Right hindlimb (tissue), 1 donor: ENCODE results near the gene SIN3A.

Source experiments
- DNase-seq: peaks from one replicate; pipeline ENCODE4 v3.0.0-alpha.2; 2018

The SIN3A gene

GRCh38 chr15:75371486-75371885, 80.0 kb downstream of the SIN3A start:
- no peak for DNase-seq

- no peak for DNase-seq
These were observed 81.5 kb downstream of the SIN3A start for GRCh38 chr15:75369897-75370581.

GRCh38 chr15:75368689-75369239, 82.7 kb downstream of the SIN3A start:
- DNase-seq = no peak

DNA sequence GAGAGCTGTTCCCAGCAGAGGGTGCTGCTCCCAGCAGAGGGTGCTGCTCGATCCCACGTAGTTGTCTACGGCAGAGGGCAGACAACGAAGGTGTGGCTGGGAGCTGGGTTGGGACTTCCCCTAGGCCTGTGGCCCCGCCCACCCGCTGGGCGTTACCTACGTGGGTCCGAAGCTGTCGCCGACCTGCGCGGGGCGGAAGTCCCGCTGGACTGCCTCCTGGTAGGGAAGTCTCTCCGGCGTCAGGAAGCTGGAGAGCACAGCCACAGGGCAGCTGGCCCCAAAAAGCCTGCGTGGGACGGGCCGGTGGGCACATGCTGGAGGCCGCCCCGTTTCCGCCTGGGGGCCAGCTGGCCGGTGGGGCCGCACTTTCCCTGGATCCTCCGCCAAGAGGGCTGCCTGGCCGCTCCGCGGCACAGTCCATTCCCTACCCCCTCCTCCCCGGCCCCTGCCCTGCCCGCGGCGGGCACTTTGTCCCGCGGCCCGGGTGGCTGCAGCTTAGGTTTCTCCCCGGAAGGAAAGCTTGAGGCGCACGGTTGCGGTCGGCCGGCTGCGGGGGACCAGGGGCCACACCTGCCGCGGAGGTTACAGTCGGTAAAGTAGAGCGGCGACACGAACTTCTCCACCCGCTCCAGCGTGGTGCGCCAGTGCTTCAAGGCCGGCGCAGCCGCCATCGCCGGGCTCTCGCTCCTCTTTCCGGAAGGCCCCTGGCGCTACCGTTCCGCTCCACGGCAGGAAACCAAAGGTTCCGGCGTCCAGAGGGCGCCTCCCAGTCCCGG, 83.4 kb downstream of the SIN3A start, which contains the start of gene MAN2C1:
Gene MAN2C1 (minus strand): TSS at position 695 of the 776 bp plus-strand sequence. CDS start 24 bp downstream, at position 671.
- peak; percentile 95 for DNase-seq

- DNase-seq = no peak
These were observed 84.0 kb downstream of the SIN3A start for GRCh38 chr15:75367406-75367912.

- no peak for DNase-seq
These were observed 84.5 kb downstream of the SIN3A start for GRCh38 chr15:75367006-75367405.

DNA sequence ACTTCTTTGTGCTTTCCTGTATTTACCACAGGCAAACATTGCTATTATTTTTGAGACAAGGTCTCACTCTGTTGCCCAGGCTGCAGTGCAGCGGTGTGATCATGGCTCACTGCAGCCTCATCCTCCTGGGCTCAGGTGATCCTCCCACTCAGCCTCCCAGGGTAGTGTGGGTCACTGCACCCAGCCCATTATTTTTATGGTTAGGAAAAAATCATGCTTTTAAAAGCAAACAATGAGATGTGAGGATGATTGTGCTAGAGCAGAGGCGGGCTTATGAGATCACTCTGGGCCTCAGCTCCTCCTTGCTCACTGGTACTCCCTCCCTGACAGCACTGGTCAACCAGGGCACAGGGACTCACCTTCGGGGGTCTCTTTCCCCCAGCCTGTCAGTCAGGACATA, 85.3 kb downstream of the SIN3A start:
- DNase-seq = no peak

DNA sequence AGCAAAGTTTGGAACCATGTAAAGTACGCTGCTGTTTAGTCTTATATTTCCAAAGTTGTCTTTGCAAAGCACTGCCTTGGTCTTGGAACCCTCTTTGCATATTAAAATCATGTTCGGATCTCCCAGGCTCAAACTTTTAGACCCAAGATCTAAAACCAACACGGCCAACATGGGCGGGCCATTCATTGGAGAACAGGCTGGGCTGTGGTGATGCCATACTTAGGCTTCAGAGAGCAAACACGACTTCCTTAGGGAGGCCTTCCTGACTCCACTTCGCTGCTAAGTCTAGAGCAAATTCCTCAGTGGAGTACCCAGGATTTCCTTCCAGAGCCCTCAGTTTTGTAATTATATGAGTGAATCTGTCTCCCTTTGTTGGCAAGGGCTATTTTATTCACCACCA, 86.6 kb downstream of the SIN3A start:
- DNase-seq = no peak

- no peak for DNase-seq
These were observed 87.7 kb downstream of the SIN3A start for GRCh38 chr15:75363786-75364185.

DNA sequence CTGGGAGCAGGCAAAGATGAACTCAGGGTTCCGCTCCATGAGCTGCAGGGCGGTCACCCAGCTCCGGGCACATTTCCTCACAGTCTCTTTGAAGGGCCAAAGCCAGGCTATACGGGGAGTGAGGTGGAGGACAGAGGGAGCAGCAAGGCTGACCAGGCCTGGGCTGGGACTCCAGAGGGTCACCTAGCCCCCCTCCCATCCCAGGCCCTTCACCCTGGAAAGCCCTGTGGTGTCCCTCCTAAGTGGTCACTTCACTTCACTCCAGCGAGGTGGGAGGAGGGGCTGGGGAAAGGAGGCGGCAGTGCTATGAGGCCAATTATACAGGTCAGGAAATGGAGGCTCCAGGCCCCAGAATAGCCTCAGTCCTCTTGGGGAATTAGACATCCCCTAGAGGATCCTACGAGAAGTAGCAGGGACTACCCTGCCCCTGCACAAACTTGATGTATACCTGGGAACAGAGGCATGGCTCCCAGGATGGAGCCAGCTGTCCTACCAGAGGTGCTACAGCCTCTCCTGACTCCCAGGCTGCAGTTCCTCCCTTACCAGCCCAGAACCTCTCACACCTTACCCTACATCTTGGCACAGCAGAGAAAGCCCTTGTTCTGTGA, 88.7 kb downstream of the SIN3A start:
- no peak for DNase-seq

- DNase-seq = no peak
These were observed 89.4 kb downstream of the SIN3A start for GRCh38 chr15:75361989-75362641.

DNA sequence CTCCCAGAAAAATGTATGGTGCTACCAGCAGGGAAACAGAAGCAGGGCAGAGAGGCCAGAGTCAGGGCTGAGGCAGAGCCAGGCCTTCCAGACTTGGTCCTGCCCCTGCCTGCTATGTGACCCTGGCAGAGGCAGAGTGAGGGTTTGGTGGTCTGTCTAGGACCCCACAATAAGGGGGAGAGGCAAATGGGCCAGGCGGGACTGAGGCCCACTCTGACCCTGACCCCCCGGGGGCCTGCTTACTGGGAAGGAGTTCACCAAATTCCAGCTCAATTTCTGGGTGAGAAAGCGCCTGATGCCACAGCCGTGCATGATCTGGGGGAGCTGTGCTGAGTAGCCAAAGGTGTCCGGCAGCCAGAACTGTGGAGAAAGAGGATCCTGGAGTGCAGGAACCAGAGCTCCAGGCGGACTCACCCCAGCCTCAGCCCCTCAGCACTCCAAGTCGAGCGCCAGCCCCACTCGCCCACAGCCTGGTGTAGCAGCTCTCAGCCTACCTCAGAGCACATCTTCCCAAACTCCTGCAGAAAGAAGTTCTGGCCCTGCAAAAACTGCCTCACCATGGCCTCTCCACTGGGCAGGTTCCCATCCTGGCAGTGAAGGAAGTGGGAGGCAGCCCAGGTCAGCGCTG, 90.0 kb downstream of the SIN3A start:
- no peak for DNase-seq

- DNase-seq = no peak
These were observed 90.6 kb downstream of the SIN3A start for GRCh38 chr15:75360856-75361255.

- DNase-seq = no peak
These were observed 91.1 kb downstream of the SIN3A start for GRCh38 chr15:75360391-75360790.

DNA sequence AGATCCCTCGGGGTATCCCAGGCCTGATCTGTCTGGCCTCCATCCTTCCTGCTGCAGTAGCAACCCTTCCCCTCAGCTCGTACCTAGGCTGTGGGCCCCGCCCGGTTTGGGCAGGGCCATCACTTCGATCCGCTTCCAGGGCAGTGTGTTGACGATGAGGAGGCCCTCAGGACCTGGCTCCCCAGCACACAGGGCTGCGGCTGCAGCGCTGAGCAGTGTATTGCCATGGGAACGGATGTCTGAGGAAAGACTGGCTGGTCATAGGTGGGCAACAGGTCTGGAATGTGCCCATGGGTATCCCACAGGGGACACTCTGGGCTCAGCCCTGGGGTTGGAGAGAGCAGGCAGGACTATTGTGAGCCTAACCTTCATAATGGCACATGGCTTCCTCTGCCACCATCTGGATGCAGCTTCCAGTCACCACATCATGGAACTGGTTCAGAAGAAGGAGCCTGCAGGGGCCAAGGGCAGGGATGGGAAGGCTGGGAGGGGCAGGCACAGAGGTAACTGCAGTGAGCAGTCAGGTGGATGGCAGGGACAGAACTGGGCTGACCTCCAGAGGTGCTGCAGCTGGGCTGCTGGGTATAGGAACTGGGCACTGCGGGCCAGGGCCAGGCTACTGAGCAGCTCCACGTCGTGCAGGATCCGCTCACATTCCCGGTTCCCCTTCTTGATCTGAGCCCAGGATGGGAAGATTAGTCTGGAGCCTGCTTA, 91.8 kb downstream of the SIN3A start:
- DNase-seq = no peak

DNA sequence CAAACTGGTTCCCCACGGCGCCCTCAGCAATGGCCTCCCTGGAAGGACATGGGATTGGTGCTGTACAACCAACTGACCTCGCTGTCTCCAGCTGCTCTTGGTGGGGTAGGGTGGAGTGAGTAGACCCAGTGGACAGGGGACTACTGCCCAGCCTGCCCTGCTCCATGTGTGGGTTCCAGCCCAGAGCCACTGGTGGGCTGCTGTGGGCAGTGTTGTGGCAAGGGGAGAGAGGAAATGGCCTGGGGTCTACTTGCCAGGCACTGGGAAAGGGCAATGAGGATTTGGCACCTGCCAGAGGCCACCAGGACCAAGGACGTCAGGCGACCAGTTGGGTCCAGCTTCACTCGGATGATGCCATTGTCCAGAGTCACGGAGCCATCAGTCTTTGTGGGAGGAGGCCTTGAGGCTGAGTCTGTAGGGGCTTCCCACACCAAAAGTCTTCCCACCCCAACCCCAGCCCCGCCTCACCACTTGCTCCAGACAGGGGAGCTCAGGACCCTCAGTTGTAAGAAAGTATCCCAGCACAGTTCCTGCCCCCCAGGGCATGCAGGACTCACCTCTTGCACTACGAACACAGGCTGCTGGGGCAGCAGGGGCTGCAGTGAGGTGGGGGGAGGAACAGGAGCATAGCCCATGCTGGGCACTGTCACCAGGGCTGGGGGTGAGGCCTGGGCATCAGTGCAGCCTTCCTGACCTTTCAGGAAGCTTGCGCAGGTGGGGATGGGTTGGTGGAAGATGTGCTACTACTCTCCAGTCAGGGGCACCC, 92.5 kb downstream of the SIN3A start:
- no peak for DNase-seq

DNA sequence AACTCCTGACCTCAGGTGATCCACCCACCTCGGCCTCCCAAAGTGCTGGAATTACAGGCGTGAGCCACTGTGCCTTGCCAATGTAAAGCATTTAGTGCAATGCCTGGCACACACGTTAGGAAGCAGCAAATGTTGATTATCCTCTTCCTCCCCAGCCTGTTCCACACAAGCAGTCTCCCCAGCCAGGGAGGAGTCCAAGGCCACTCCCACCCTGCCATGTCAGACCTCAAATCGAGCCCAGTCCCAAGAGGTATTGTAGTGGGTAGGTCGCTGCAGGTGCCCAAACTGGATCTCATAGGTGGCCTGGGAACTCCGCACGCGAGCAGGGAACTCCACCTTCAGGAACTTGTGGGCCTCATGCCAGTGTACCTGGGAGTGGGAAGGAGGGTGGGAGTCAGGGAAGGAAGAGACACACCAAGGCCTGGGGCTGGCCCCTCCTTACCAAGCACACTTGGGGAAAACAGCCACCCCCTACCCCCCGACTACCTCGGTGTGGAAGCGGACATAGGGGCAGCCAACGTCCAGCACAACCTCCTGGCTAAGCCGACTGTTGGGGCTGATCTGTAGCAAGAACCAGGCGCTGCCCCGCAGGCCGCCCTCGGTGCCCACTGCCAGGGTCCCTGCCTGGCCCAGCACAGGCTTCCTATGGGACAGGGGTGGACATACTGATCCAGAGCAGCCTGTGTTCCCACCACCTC, 93.4 kb downstream of the SIN3A start:
- DNase-seq = no peak

GRCh38 chr15:75356517-75356916, 95.0 kb downstream of the SIN3A start:
- DNase-seq = no peak

GRCh38 chr15:75356006-75356405, 95.5 kb downstream of the SIN3A start:
- DNase-seq = no peak

DNA sequence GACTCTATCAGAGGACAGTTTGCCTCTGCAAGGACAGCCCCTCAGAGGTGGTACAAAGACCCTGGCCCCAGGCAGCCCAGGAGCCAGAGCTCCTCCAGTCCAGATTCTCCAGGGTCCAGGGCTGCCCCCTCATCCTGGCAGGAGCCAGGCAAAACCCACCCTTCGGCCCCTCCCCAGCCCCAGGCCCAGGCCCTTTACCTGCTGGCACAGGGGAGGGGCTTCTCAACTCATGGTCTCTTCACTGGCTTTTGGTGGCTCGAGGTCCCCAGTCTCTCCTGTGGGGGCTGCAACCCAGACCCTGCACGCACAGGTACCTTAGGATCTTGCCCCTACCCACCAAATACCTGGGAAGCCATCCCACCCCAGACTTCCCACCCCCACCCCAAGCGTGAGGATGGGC, 96.1 kb downstream of the SIN3A start:
- DNase-seq = no peak
